Hepatocyte (in vitro differentiated cells): ENCODE measurements around the gene WRNIP1. TPM values are rescaled to one million over a fixed set of nuclear protein-coding genes. Genes with fewer than 3 reads are reported as not detected.
"Not testable (repeated sequence)": the region's sequence is repeated elsewhere in the genome, so short reads cannot be mapped to it uniquely, and the experiment has no call there.

Experiments used
- DNase-seq: peaks from one replicate; pipeline ENCODE4 v3.0.0-alpha.2; 2016; ENCODE audit warnings: low spot score
- H2AFZ ChIP-seq: fragments of 200-600 bp; sonication (generic); 2 replicates; pipeline ENCODE4 v1.6.0; 2016; ENCODE audit warnings: antibody characterized with exemption, mild to moderate bottlenecking
- H3K27ac ChIP-seq: fragments of 200-600 bp; sonication (generic); 2 replicates; pipeline ENCODE4 v1.5.1; 2016; ENCODE audit warnings: mild to moderate bottlenecking
- H3K27me3 ChIP-seq: fragments of 200-600 bp; sonication (generic); 2 replicates; pipeline ENCODE4 v1.6.1; 2016
- H3K36me3 ChIP-seq: fragments of 200-600 bp; sonication (generic); replicated peaks from 2 replicates; pipeline ENCODE4 v1.5.1; 2016; ENCODE audit warnings: low read depth; ENCODE audit not compliant: insufficient read depth
- H3K4me1 ChIP-seq: fragments of 200-600 bp; sonication (generic); 2 replicates; pipeline ENCODE4 v1.5.1; 2016; ENCODE audit warnings: mild to moderate bottlenecking, moderate library complexity; ENCODE audit not compliant: insufficient read depth
- H3K4me2 ChIP-seq: fragments of 200-600 bp; sonication (generic); 2 replicates; pipeline ENCODE4 v1.6.0; 2016
- H3K4me3 ChIP-seq: fragments of 200-600 bp; sonication (generic); 2 replicates; pipeline ENCODE4 v1.5.1; 2016; ENCODE audit warnings: mild to moderate bottlenecking
- H3K79me2 ChIP-seq: fragments of 200-600 bp; sonication (generic); 2 replicates; pipeline ENCODE4 v1.6.0; 2017; ENCODE audit warnings: mild to moderate bottlenecking
- H3K9me2 ChIP-seq: fragments of 200-600 bp; sonication (generic); replicated peaks from 2 replicates; pipeline ENCODE4 v1.6.0; 2017; ENCODE audit warnings: mild to moderate bottlenecking; ENCODE audit not compliant: insufficient read depth
- H3K9me3 ChIP-seq: fragments of 200-600 bp; sonication (generic); 2 replicates; pipeline ENCODE4 v1.5.1; 2016; ENCODE audit warnings: low read depth, mild to moderate bottlenecking
- H4K20me1 ChIP-seq: fragments of 200-600 bp; sonication (generic); 2 replicates; pipeline ENCODE4 v1.6.0; 2016; ENCODE audit warnings: mild to moderate bottlenecking; ENCODE audit not compliant: insufficient read depth, poor library complexity, severe bottlenecking
- CTCF ChIP-seq: fragments of 200-600 bp; sonication (generic); IDR thresholded peaks from 2 replicates; pipeline ENCODE4 v1.5.1; 2016; ENCODE audit warnings: antibody characterized with exemption, mild to moderate bottlenecking; ENCODE audit not compliant: poor library complexity
- EZH2 ChIP-seq: fragments of 200-600 bp; sonication (generic); IDR thresholded peaks from 2 replicates; pipeline ENCODE4 v1.6.1; 2016; ENCODE audit warnings: antibody characterized with exemption, mild to moderate bottlenecking, borderline replicate concordance
- EZH2phosphoT487 ChIP-seq: fragments of 200-600 bp; sonication (generic); IDR thresholded peaks from one replicate; pipeline ENCODE4 v1.6.1; 2018; ENCODE audit warnings: antibody characterized with exemption, mild to moderate bottlenecking, low read depth, moderate library complexity; ENCODE audit not compliant: unreplicated experiment, severe bottlenecking
- WGBS: methylation state at CpG from one replicate; pipeline ENCODE4 v1.1.6; 2016; ENCODE audit warnings: low lambda C conversion rate; ENCODE audit errors: missing lambda C conversion rate; 5-methylcytosine and 5-hydroxymethylcytosine counted together
- polyA plus RNA-seq: library from polyadenylated mRNA; unstranded; fragments of >200 nt; fragmentation: Nextera tagmentation; extraction: Ambion mirVana; gene quantifications from 2 replicates; pipeline ENCODE4 v1.2.1, GENCODE V29; 2016
- total RNA-seq: library from RNA; depleted of rRNA; stranded (reverse); fragments of >200 nt; gene quantifications from 2 replicates; pipeline ENCODE4 v1.2.3, GENCODE V29; 2014

The WRNIP1 gene
- total and polyA plus RNA-seq, 2 experiments from 2014 or later, result 47.6 to 54.6 TPM

GRCh38 chr6:2799936-2800527 lies 34.8 kb downstream of the WRNIP1 start:
- Histone ChIP-seq H3K36me3 (no peaks in the 10 kb centered on the region), H3K79me2 (peaks cover 3% of the 10 kb centered on the region), H4K20me1 (no peaks in the 10 kb centered on the region), H3K4me1 (peaks cover 5% of the 10 kb centered on the region), H3K9me2 (no peaks in the 10 kb centered on the region), H2AFZ (no peak overlapping the region), H3K9me3 (no peaks in the 10 kb centered on the region), H3K4me2 (no peak overlapping the region), H3K27ac (no peak overlapping the region), H3K27me3 (no peaks in the 10 kb centered on the region), H3K4me3 (no peak overlapping the region)
- TF ChIP-seq EZH2 (no peak), CTCF (no peak), EZH2phosphoT487 (no peak)
- 75% methylated on average over 11 of the region's 11 CpGs for WGBS
- DNase-seq, result no peak

DNA sequence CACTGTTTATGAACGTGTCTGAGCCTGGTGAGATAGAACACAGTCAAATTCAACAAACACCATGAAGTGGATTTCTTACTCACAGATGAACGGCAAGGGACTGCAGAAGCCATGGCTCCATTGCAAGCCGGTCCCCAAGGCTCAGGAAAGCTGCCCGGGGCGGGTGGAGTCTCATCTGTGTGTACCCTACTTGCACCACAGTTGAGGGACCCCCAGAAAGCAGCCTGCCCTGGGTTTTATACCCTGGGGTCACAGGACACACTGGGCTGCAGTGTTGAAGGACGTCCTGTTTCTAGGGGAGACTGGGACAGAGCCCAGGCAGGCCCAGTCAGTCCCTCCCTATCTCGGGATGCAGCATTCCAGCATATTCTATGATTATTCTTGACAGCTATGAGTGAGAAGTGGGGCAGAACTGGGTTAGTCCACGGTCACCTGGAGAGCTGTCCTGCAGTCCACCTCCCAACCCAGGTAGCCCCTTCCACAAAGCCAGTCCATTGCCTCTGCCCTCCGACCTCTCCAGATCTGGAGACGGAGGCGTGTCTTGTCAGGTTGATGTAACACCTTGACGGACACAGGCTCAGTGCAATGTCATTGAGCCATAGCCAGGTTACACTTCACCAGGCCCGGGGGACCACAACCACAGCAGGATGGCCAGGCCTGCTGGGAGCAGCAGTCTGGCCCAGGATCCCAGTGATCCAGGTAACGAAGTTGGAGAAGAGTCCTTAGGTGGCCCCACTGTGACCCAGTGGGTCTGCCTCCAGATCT lies 35.5 kb downstream of the WRNIP1 start:
- Histone ChIP-seq H3K27ac (no peak overlapping the region), H3K9me3 (no peaks in the 10 kb centered on the region)

GRCh38 chr6:2801687-2802086 lies 36.5 kb downstream of the WRNIP1 start:
- not testable (repeated sequence) for H3K9me2 ChIP-seq, H2AFZ ChIP-seq, H3K36me3 ChIP-seq, H3K4me3 ChIP-seq, H4K20me1 ChIP-seq, H3K9me3 ChIP-seq, H3K27me3 ChIP-seq, H3K4me2 ChIP-seq, H3K27ac ChIP-seq, H3K79me2 ChIP-seq, H3K4me1 ChIP-seq, DNase-seq
- 95% methylated on average over 2 of the region's 4 CpGs for WGBS

More for the DNA sequence above, 35.5 kb downstream of the WRNIP1 start:
- no peak overlapping the region for H3K4me3 ChIP-seq
- WGBS, result 87% methylated on average over 14 of the region's 14 CpGs
- H3K4me1 ChIP-seq, result peaks cover 5% of the 10 kb centered on the region
- no peaks in the 10 kb centered on the region for H3K36me3 ChIP-seq
- H3K27me3 ChIP-seq, result no peaks in the 10 kb centered on the region
- no peaks in the 10 kb centered on the region for H4K20me1 ChIP-seq
- no peaks in the 10 kb centered on the region for H3K79me2 ChIP-seq
- H2AFZ ChIP-seq, result no peak overlapping the region
- no peak for DNase-seq
- H3K4me2 ChIP-seq, result no peak overlapping the region
- no peaks in the 10 kb centered on the region for H3K9me2 ChIP-seq
- TF ChIP-seq CTCF (no peak), EZH2 (no peak), EZH2phosphoT487 (no peak)

DNA sequence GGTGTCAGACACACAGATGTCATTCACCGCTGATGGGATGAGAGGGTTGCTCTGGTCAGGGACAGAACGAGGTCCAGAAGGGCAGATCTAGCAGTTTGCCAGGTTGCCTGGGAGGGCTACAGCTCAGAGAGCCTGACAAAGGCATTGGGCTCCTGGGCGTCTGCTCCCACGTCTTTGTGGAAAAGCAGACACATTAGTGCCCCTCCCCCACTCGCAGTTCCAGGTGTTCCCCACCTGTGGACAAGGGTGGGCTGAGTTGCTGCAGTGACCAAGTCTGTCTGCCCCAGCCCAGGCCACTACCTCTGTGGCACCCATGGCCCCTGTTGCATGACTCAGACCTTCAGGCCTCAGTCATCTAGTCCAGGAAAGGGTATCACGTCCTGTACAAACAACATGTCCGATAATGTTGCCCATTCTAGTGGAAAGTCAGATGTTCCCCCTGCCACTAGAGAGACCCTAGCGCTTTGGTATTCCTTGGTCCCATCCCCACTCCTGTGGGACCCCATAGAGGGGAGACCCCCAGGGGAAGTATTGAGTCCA lies 37.4 kb downstream of the WRNIP1 start:
- TF ChIP-seq CTCF, result no peak
- TF ChIP-seq EZH2, result no peak
- no peak for TF ChIP-seq EZH2phosphoT487
- Histone ChIP-seq H3K4me2 (no peak overlapping the region), H3K9me2 (no peaks in the 10 kb centered on the region), H3K36me3 (no peaks in the 10 kb centered on the region), H3K4me1 (no peaks in the 10 kb centered on the region), H3K27me3 (no peaks in the 10 kb centered on the region), H3K79me2 (no peaks in the 10 kb centered on the region), H3K27ac (no peak overlapping the region), H3K9me3 (no peaks in the 10 kb centered on the region), H3K4me3 (no peak overlapping the region), H2AFZ (no peak overlapping the region), H4K20me1 (no peaks in the 10 kb centered on the region)
- no peak for DNase-seq
- 94% methylated on average over 7 of the region's 8 CpGs for WGBS
